ENCODE data around the gene TP53BP2.

The TP53BP2 gene

GRCh38 chr1:223759273-223759672 is 86.5 kb downstream of the TP53BP2 start:
- peaks cover 56% of the 10 kb centered on the region for H3K36me3 Mint-ChIP-seq (ENCODE audit: insufficient read depth)
- ATAC-seq (replicated peaks; ENCODE audit: extremely low read depth, poor library complexity, severe bottlenecking) (no peak), DNase-seq (ENCODE audit: low spot score in 2 of 2) (no peak)
- no peaks in the 10 kb centered on the region for H3K27me3 Mint-ChIP-seq
- no peak overlapping the region for H3K4me3 Mint-ChIP-seq
- no peaks in the 10 kb centered on the region for H3K9me3 Mint-ChIP-seq
- peak overlapping the region; percentile 49 for H3K27ac Mint-ChIP-seq (ENCODE audit: low read depth)
- H3K4me1 Mint-ChIP-seq, result no peaks in the 10 kb centered on the region

- Mint-ChIP-seq H3K27me3 (no peaks in the 10 kb centered on the region), H3K4me1 (no peaks in the 10 kb centered on the region), H3K36me3 (ENCODE audit: insufficient read depth) (peaks cover 58% of the 10 kb centered on the region), H3K4me3 (no peak overlapping the region), H3K27ac (ENCODE audit: low read depth) (peak overlapping the region; percentile 49), H3K9me3 (no peaks in the 10 kb centered on the region)
- DNase-seq (ENCODE audit: low spot score in 2 of 2) (no peak), ATAC-seq (replicated peaks; ENCODE audit: extremely low read depth, poor library complexity, severe bottlenecking) (no peak)
These were observed 87.0 kb downstream of the TP53BP2 start for GRCh38 chr1:223758734-223759133.

GRCh38 chr1:223756806-223757700 is 88.7 kb downstream of the TP53BP2 start:
- H3K9me3 Mint-ChIP-seq, result no peaks in the 10 kb centered on the region
- H3K4me1 Mint-ChIP-seq, result no peaks in the 10 kb centered on the region
- ATAC-seq (replicated peaks; ENCODE audit: extremely low read depth, poor library complexity, severe bottlenecking) (no peak), DNase-seq (ENCODE audit: low spot score in 2 of 2) (no peak)
- H3K27me3 Mint-ChIP-seq, result no peaks in the 10 kb centered on the region
- no peak overlapping the region for H3K4me3 Mint-ChIP-seq
- H3K36me3 Mint-ChIP-seq (ENCODE audit: insufficient read depth), result peaks cover 53% of the 10 kb centered on the region
- H3K27ac Mint-ChIP-seq (ENCODE audit: low read depth), result no peak overlapping the region

GRCh38 chr1:223755992-223756775 is 89.6 kb downstream of the TP53BP2 start:
- DNase-seq (ENCODE audit: low spot score in 2 of 2), result no peak
- Mint-ChIP-seq H3K27ac (ENCODE audit: low read depth) (no peak overlapping the region), H3K4me3 (no peak overlapping the region), H3K36me3 (ENCODE audit: insufficient read depth) (peaks cover 53% of the 10 kb centered on the region), H3K9me3 (no peaks in the 10 kb centered on the region), H3K4me1 (no peaks in the 10 kb centered on the region), H3K27me3 (no peaks in the 10 kb centered on the region)
- ATAC-seq (replicated peaks; ENCODE audit: extremely low read depth, poor library complexity, severe bottlenecking), result no peak

GRCh38 chr1:223755432-223755792 is 90.3 kb downstream of the TP53BP2 start:
- H3K27me3 Mint-ChIP-seq, result no peaks in the 10 kb centered on the region
- H3K9me3 Mint-ChIP-seq, result no peaks in the 10 kb centered on the region
- H3K27ac Mint-ChIP-seq (ENCODE audit: low read depth), result no peak overlapping the region
- H3K4me3 Mint-ChIP-seq, result no peak overlapping the region
- no peaks in the 10 kb centered on the region for H3K4me1 Mint-ChIP-seq
- H3K36me3 Mint-ChIP-seq (ENCODE audit: insufficient read depth), result peaks cover 54% of the 10 kb centered on the region
- no peak for DNase-seq (ENCODE audit: low spot score in 2 of 2)
- ATAC-seq (replicated peaks; ENCODE audit: extremely low read depth, poor library complexity, severe bottlenecking), result no peak

GRCh38 chr1:223754681-223755431 is 90.9 kb downstream of the TP53BP2 start:
- no peaks in the 10 kb centered on the region for H3K9me3 Mint-ChIP-seq
- no peak overlapping the region for H3K4me3 Mint-ChIP-seq
- no peaks in the 10 kb centered on the region for H3K27me3 Mint-ChIP-seq
- ATAC-seq (replicated peaks; ENCODE audit: extremely low read depth, poor library complexity, severe bottlenecking), result no peak
- peak overlapping the region; percentile 69 for H3K27ac Mint-ChIP-seq (ENCODE audit: low read depth)
- peaks cover 5% of the 10 kb centered on the region for H3K4me1 Mint-ChIP-seq
- DNase-seq (ENCODE audit: low spot score in 2 of 2), result no peak
- H3K36me3 Mint-ChIP-seq (ENCODE audit: insufficient read depth), result peaks cover 56% of the 10 kb centered on the region

GRCh38 chr1:223752721-223753515 is 92.8 kb downstream of the TP53BP2 start:
- Mint-ChIP-seq H3K4me3 (no peak overlapping the region), H3K9me3 (no peaks in the 10 kb centered on the region), H3K4me1 (peaks cover 18% of the 10 kb centered on the region), H3K36me3 (ENCODE audit: insufficient read depth) (peaks cover 61% of the 10 kb centered on the region), H3K27ac (ENCODE audit: low read depth) (no peak overlapping the region), H3K27me3 (no peaks in the 10 kb centered on the region)
- DNase-seq (ENCODE audit: low spot score in 2 of 2), result no peak
- no peak for ATAC-seq (replicated peaks; ENCODE audit: extremely low read depth, poor library complexity, severe bottlenecking)

- Mint-ChIP-seq H3K27ac (ENCODE audit: low read depth) (no peak overlapping the region), H3K36me3 (ENCODE audit: insufficient read depth) (peaks cover 62% of the 10 kb centered on the region), H3K4me3 (no peak overlapping the region), H3K4me1 (peaks cover 27% of the 10 kb centered on the region), H3K27me3 (no peaks in the 10 kb centered on the region), H3K9me3 (no peaks in the 10 kb centered on the region)
- ATAC-seq (replicated peaks; ENCODE audit: extremely low read depth, poor library complexity, severe bottlenecking) (no peak), DNase-seq (ENCODE audit: low spot score in 2 of 2) (no peak)
These were observed 94.1 kb downstream of the TP53BP2 start for GRCh38 chr1:223751696-223752095.

GRCh38 chr1:223750730-223751570 is 94.8 kb downstream of the TP53BP2 start:
- peaks cover 65% of the 10 kb centered on the region for H3K36me3 Mint-ChIP-seq (ENCODE audit: insufficient read depth)
- DNase-seq (ENCODE audit: low spot score in 2 of 2), result no peak
- no peak overlapping the region for H3K27ac Mint-ChIP-seq (ENCODE audit: low read depth)

GRCh38 chr1:223748773-223749733 is 96.7 kb downstream of the TP53BP2 start:
- ATAC-seq (replicated peaks; ENCODE audit: extremely low read depth, poor library complexity, severe bottlenecking) (peak; percentile 77), DNase-seq (ENCODE audit: low spot score in 2 of 2) (peak; percentile 38 to 45)
- Mint-ChIP-seq H3K36me3 (ENCODE audit: insufficient read depth) (peaks cover 65% of the 10 kb centered on the region), H3K27ac (ENCODE audit: low read depth) (peak overlapping the region; percentile 70), H3K4me3 (peak overlapping the region; percentile 62), H3K9me3 (no peaks in the 10 kb centered on the region), H3K4me1 (peaks cover 27% of the 10 kb centered on the region), H3K27me3 (no peaks in the 10 kb centered on the region)

More at GRCh38 chr1:223750730-223751570, 94.8 kb downstream of the TP53BP2 start:
- Mint-ChIP-seq H3K4me3 (no peak overlapping the region), H3K27me3 (no peaks in the 10 kb centered on the region), H3K9me3 (no peaks in the 10 kb centered on the region), H3K4me1 (peaks cover 27% of the 10 kb centered on the region)
- ATAC-seq (replicated peaks; ENCODE audit: extremely low read depth, poor library complexity, severe bottlenecking), result no peak

Data from central memory CD8-positive, alpha-beta T cell (primary cell).